Type B pancreatic cell (in vitro differentiated cells): ENCODE results near the gene PAGR1. TPM values are rescaled to one million over a fixed set of nuclear protein-coding genes. Genes with fewer than 3 reads are reported as not detected.

ENCODE experiments used
- DNase-seq: peaks from one replicate; pipeline ENCODE4 v3.0.0; 2021; ENCODE audit warnings: mixed read lengths; ENCODE audit not compliant: unreplicated experiment; ENCODE audit errors: extremely low spot score
- H3K27ac Mint-ChIP-seq: 2 replicates; pipeline ENCODE4 v1.8.0; 2021; ENCODE audit warnings: mild to moderate bottlenecking, mixed read lengths
- H3K27me3 Mint-ChIP-seq: 2 replicates; pipeline ENCODE4 v1.8.0; 2021; ENCODE audit warnings: mixed read lengths
- H3K36me3 Mint-ChIP-seq: 2 replicates; pipeline ENCODE4 v1.8.0; 2021; ENCODE audit warnings: mixed read lengths
- H3K4me1 Mint-ChIP-seq: one replicate; pipeline ENCODE4 v1.8.0; 2021; ENCODE audit warnings: mixed read lengths; ENCODE audit not compliant: unreplicated experiment
- H3K4me3 Mint-ChIP-seq: 2 replicates; pipeline ENCODE4 v1.8.0; 2021; ENCODE audit warnings: mild to moderate bottlenecking, mixed read lengths
- H3K9me3 Mint-ChIP-seq: 2 replicates; pipeline ENCODE4 v1.8.0; 2021; ENCODE audit warnings: mixed read lengths
- total RNA-seq: library from RNA; stranded (reverse); gene quantifications from 2 replicates; pipeline ENCODE4 v1.2.1, GENCODE V29; 2021; ENCODE audit warnings: low replicate concordance
- TF ChIP-seq, protein P1 (sequence below): fragments of 200-600 bp; sonication (generic); conservative IDR thresholded peaks from 2 replicates; pipeline ENCODE4 v1.5.0; 2021; ENCODE audit warnings: antibody characterized with exemption, mild to moderate bottlenecking

The PAGR1 gene
- total RNA-seq, 1 donor from 2014 or later, result 33.5 TPM

- DNase-seq, result no peak
- Mint-ChIP-seq H3K4me1 (no peaks in the 10 kb centered on the region), H3K27ac (no peak overlapping the region), H3K27me3 (no peaks in the 10 kb centered on the region), H3K4me3 (no peak overlapping the region), H3K9me3 (no peaks in the 10 kb centered on the region), H3K36me3 (peaks cover 3% of the 10 kb centered on the region)
- TF ChIP-seq, protein P1, sequence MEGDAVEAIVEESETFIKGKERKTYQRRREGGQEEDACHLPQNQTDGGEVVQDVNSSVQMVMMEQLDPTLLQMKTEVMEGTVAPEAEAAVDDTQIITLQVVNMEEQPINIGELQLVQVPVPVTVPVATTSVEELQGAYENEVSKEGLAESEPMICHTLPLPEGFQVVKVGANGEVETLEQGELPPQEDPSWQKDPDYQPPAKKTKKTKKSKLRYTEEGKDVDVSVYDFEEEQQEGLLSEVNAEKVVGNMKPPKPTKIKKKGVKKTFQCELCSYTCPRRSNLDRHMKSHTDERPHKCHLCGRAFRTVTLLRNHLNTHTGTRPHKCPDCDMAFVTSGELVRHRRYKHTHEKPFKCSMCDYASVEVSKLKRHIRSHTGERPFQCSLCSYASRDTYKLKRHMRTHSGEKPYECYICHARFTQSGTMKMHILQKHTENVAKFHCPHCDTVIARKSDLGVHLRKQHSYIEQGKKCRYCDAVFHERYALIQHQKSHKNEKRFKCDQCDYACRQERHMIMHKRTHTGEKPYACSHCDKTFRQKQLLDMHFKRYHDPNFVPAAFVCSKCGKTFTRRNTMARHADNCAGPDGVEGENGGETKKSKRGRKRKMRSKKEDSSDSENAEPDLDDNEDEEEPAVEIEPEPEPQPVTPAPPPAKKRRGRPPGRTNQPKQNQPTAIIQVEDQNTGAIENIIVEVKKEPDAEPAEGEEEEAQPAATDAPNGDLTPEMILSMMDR, result no peak
These were observed 28.0 kb downstream of the PAGR1 start for GRCh38 chr16:29843931-29844330.

- Mint-ChIP-seq H3K27ac (no peak overlapping the region), H3K9me3 (no peaks in the 10 kb centered on the region), H3K27me3 (no peaks in the 10 kb centered on the region), H3K4me1 (peaks cover 6% of the 10 kb centered on the region), H3K4me3 (no peak overlapping the region), H3K36me3 (peaks cover 3% of the 10 kb centered on the region)
- no peak for DNase-seq
- TF ChIP-seq, protein P1, result no peak
These were observed 28.8 kb downstream of the PAGR1 start for GRCh38 chr16:29844575-29845331.

GRCh38 chr16:29845656-29846055 lies 29.7 kb downstream of the PAGR1 start:
- Mint-ChIP-seq H3K36me3 (peaks cover 3% of the 10 kb centered on the region), H3K9me3 (no peaks in the 10 kb centered on the region), H3K4me1 (peaks cover 11% of the 10 kb centered on the region), H3K27ac (no peak overlapping the region), H3K4me3 (no peak overlapping the region), H3K27me3 (no peaks in the 10 kb centered on the region)
- TF ChIP-seq, protein P1, result no peak
- DNase-seq, result no peak

DNA sequence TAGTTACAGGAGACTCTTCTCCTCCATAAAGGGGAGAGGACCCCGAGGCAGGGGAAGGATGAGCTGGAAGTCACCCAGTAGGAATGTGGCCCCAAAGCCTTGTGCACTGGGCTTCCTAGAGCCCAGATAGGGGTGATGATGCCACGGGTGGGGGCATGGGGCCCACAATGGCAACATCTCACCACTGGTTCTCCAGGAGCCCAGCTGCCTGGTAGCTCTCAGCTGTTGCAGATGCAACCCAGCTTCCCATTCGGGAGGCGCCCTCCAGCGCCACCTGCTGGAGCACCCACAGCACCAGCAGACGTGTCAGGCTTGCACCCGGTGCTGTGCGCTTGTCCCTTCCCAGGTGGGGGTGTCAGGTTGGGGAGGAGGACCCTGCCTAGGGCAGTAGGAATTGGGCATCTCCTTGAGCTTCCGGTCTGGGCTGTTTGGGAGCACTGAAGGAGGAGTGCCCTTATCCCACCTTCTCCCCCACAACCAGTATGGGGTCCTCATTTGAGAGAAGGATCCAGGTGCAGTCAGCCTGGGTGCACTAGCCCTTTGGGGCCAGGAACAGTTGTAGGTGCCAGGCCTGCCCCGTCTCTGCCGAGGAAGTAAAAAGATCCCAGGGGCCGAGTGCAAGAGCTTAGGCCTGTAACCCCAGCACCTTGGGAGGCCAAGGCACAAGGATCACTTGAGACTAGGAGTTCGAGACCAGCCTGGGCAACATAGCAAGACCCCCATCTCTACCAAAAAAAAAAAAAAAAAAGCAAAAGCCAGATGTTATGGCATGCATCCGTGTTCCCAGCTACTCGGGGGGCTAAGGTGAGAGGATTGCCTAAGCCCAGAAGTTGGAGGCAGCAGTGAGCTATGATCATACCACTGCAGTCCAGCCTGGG lies 32.7 kb downstream of the PAGR1 start:
- no peak for DNase-seq
- no peak overlapping the region for H3K27ac Mint-ChIP-seq
- no peaks in the 10 kb centered on the region for H3K36me3 Mint-ChIP-seq
- peaks cover 11% of the 10 kb centered on the region for H3K4me1 Mint-ChIP-seq
- no peaks in the 10 kb centered on the region for H3K9me3 Mint-ChIP-seq
- TF ChIP-seq, protein P1, result peak; percentile 78
- no peak overlapping the region for H3K4me3 Mint-ChIP-seq
- H3K27me3 Mint-ChIP-seq, result no peaks in the 10 kb centered on the region

DNA sequence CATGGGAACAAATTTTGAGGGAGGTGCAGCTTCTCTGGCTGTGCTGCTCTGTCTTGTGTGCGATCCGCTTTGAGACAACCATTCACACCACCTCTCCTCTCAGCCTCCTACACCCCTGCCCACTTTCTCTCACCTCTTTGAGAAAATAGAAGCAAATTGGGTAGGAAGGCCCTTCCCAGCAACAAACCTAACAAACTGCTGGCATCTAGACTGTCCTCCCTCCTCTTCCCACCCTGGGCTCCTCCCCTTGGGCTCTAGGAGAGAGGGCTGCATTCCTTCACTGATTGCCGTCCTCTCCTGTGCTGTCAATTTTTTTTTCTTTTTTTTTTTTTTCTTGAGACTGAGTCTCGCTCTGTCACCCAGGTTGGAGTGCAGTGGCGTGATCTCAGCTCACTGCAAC lies 33.6 kb downstream of the PAGR1 start:
- Mint-ChIP-seq H3K27me3 (no peaks in the 10 kb centered on the region), H3K27ac (peak overlapping the region; percentile 58), H3K4me3 (no peak overlapping the region), H3K9me3 (no peaks in the 10 kb centered on the region), H3K4me1 (peaks cover 11% of the 10 kb centered on the region), H3K36me3 (no peaks in the 10 kb centered on the region)
- TF ChIP-seq, protein P1, result no peak
- DNase-seq, result no peak
